Activated B cell treated with CpG ODN at 0.5 μM for 24 hours (primary cell): Measurements from ENCODE around the gene DLGAP1. TPM values are rescaled to one million over a fixed set of nuclear protein-coding genes. Genes with fewer than 3 reads are reported as not detected.

Experiments used
- ATAC-seq: fragments of 200-7000 bp; cut with Tn5 transposase; one replicate; pipeline ENCODE4 v1.10.0; 2021; ENCODE audit warnings: low read depth, mild to moderate bottlenecking, moderate library complexity
- CTCF ChIA-PET: fragments of 350-600 bp; sonication (Branson Sonifier 250); formaldehyde crosslinking; loops from one replicate; lab custom pipeline; 2021; ENCODE audit warnings: antibody characterized with exemption; lab: Charles Lee
- POLR2A ChIA-PET: fragments of 350-600 bp; sonication (Branson Sonifier 250); formaldehyde crosslinking; loops from one replicate; lab custom pipeline; 2021; ENCODE audit warnings: antibody characterized with exemption; lab: Charles Lee
- DNase-seq: peaks from one replicate; pipeline ENCODE4 v3.0.0; 2022
- H3K27ac Mint-ChIP-seq: one replicate; pipeline ENCODE4 v1.8.0; 2020; ENCODE audit warnings: mixed read lengths
- H3K27me3 Mint-ChIP-seq: one replicate; pipeline ENCODE4 v1.8.0; 2021; ENCODE audit warnings: mixed read lengths
- H3K36me3 Mint-ChIP-seq: one replicate; pipeline ENCODE4 v1.8.0; 2021; ENCODE audit warnings: low read depth, mixed read lengths
- H3K4me1 Mint-ChIP-seq: one replicate; pipeline ENCODE4 v1.8.0; 2021; ENCODE audit warnings: mixed read lengths
- H3K4me3 Mint-ChIP-seq: one replicate; pipeline ENCODE4 v1.8.0; 2020; ENCODE audit warnings: mild to moderate bottlenecking, mixed read lengths
- H3K9me3 Mint-ChIP-seq: one replicate; pipeline ENCODE4 v1.8.0; 2020; ENCODE audit warnings: mixed read lengths
- CTCF ChIP-seq: fragments of 200-600 bp; IDR thresholded peaks from one replicate; pipeline ENCODE4 v1.8.0; 2022; ENCODE audit warnings: antibody characterized with exemption, mild to moderate bottlenecking
- intact Hi-C: fragments of 100-400 bp; cut with micrococcal nuclease; formaldehyde crosslinking; loops from one replicate; pipeline ENCODE4 v1.15.1; 2024
- total RNA-seq: library from RNA; stranded (reverse); gene quantifications from 2 replicates; pipeline ENCODE4 v1.2.3, GENCODE V29; 2022

Gene DLGAP1
- total RNA-seq, 1 donor from 2014 or later = 0.18 TPM

- TF ChIP-seq CTCF = no peak
- intact Hi-C loops = no loop called here
- POLR2A ChIA-PET = interaction anchor here (1.4 kb wide), 1 partner anchor 14 kb away, joined by 4 read pairs; no protein-coding TSS in a partner anchor
- no peak for DNase-seq
- CTCF ChIA-PET = no interaction called here
- H3K36me3 Mint-ChIP-seq = no peaks in the 10 kb centered on the region
- no peak overlapping the region for H3K4me3 Mint-ChIP-seq
- H3K9me3 Mint-ChIP-seq = no peaks in the 10 kb centered on the region
- no peaks in the 10 kb centered on the region for H3K27me3 Mint-ChIP-seq
- no peak for ATAC-seq
- peaks cover 18% of the 10 kb centered on the region for H3K4me1 Mint-ChIP-seq
- no peak overlapping the region for H3K27ac Mint-ChIP-seq
Measured at GRCh38 chr18:3579701-3580100, 875.4 kb downstream of the DLGAP1 start.

- H3K4me1 Mint-ChIP-seq = peaks cover 8% of the 10 kb centered on the region
- ATAC-seq (no peak), DNase-seq (no peak)
- no peak overlapping the region for H3K27ac Mint-ChIP-seq
- no peak for TF ChIP-seq CTCF
- intact Hi-C loops = no loop called here
- POLR2A ChIA-PET = interaction anchor here (0.7 kb wide), 2 partner anchors 33 to 53 kb away, joined by 3 to 6 read pairs; no protein-coding TSS in a partner anchor
- no peaks in the 10 kb centered on the region for H3K36me3 Mint-ChIP-seq
- no peaks in the 10 kb centered on the region for H3K27me3 Mint-ChIP-seq
- CTCF ChIA-PET = no interaction called here
- no peak overlapping the region for H3K4me3 Mint-ChIP-seq
- H3K9me3 Mint-ChIP-seq = no peaks in the 10 kb centered on the region
Measured at GRCh38 chr18:3578621-3579020, 876.5 kb downstream of the DLGAP1 start.

- Mint-ChIP-seq H3K9me3 (no peaks in the 10 kb centered on the region), H3K4me1 (no peaks in the 10 kb centered on the region), H3K27ac (no peak overlapping the region), H3K27me3 (no peaks in the 10 kb centered on the region), H3K36me3 (no peaks in the 10 kb centered on the region), H3K4me3 (no peak overlapping the region)
- no peak for TF ChIP-seq CTCF
- intact Hi-C loops = no loop called here
- POLR2A ChIA-PET = interaction anchor here (1.2 kb wide), 1 partner anchor 17 kb away, joined by 3 read pairs; no protein-coding TSS in a partner anchor
- CTCF ChIA-PET = interaction anchor here (1.2 kb wide), 1 partner anchor 89 kb away, joined by 4 read pairs; no protein-coding TSS in a partner anchor
- no peak for DNase-seq
- no peak for ATAC-seq
Measured at GRCh38 chr18:3577281-3577855, 877.7 kb downstream of the DLGAP1 start.

GRCh38 chr18:3572761-3573160 is 882.3 kb downstream of the DLGAP1 start:
- Mint-ChIP-seq H3K9me3 (no peaks in the 10 kb centered on the region), H3K4me3 (no peak overlapping the region), H3K27ac (no peak overlapping the region), H3K36me3 (no peaks in the 10 kb centered on the region), H3K4me1 (no peaks in the 10 kb centered on the region), H3K27me3 (no peaks in the 10 kb centered on the region)
- ChIA-PET POLR2A (no interaction called here), CTCF (no interaction called here)
- DNase-seq = no peak
- intact Hi-C loops = no loop called here
- no peak for ATAC-seq
- TF ChIP-seq CTCF = no peak

GRCh38 chr18:3566851-3567250 is 888.3 kb downstream of the DLGAP1 start:
- intact Hi-C loops = no loop called here
- Mint-ChIP-seq H3K9me3 (peaks cover 9% of the 10 kb centered on the region), H3K36me3 (no peaks in the 10 kb centered on the region), H3K4me1 (no peaks in the 10 kb centered on the region), H3K27ac (no peak overlapping the region), H3K27me3 (no peaks in the 10 kb centered on the region), H3K4me3 (no peak overlapping the region)
- no peak for TF ChIP-seq CTCF
- POLR2A ChIA-PET = no interaction called here
- DNase-seq = no peak
- CTCF ChIA-PET = no interaction called here
- no peak for ATAC-seq
